CD4-positive, alpha-beta T cell (primary cell): ENCODE measurements around the gene CHST14. TPM values are rescaled to one million over a fixed set of nuclear protein-coding genes. Genes with fewer than 3 reads are reported as not detected.

Experiments used
- ATAC-seq: fragments of 200-7000 bp; cut with Tn5 transposase; one replicate; pipeline ENCODE4 v1.10.0; 2022; ENCODE audit warnings: mild to moderate bottlenecking; ENCODE audit not compliant: poor library complexity
- CTCF ChIA-PET: fragments of 350-600 bp; sonication (Branson Sonifier 250); formaldehyde crosslinking; loops from one replicate; lab custom pipeline; 2021; ENCODE audit warnings: antibody characterized with exemption, inconsistent platforms; lab: Charles Lee
- POLR2A ChIA-PET: fragments of 350-600 bp; sonication (Branson Sonifier 250); formaldehyde crosslinking; loops from one replicate; lab custom pipeline; 2021; ENCODE audit warnings: antibody characterized with exemption, inconsistent platforms; lab: Charles Lee
- DNase-seq, 14 experiments: peaks; one replicate each; pipeline ENCODE4 v3.0.0-alpha.2; 2013 to 2020; ENCODE audit warnings: mixed read lengths in 2 of 14
- H3K27ac ChIP-seq, 2 donors: one replicate each; pipeline versions ENCODE4 v1.5.1 to v1.7.0; 2013; ENCODE audit warnings: low read length in 2 of 2, low read depth in 1 of 2, mild to moderate bottlenecking in 1 of 2
- H3K27me3 ChIP-seq, 2 experiments: 1 replicate in 1 of 2; 2 replicates in 1 of 2; pipeline versions ENCODE4 v1.6.1 to v1.7.0; 2013; ENCODE audit warnings: low read length in 2 of 2, control low read depth in 1 of 2, mild to moderate bottlenecking in 1 of 2, moderate library complexity in 1 of 2; ENCODE audit not compliant: insufficient read depth in 2 of 2, control insufficient read depth in 1 of 2
- H3K36me3 ChIP-seq: one replicate; pipeline ENCODE4 v1.6.1; 2013; ENCODE audit warnings: low read length, control low read depth; ENCODE audit not compliant: insufficient read depth
- H3K4me1 ChIP-seq: one replicate; pipeline ENCODE4 v1.6.1; 2013; ENCODE audit warnings: low read length, control low read depth; ENCODE audit not compliant: insufficient read depth
- H3K4me3 ChIP-seq: one replicate; pipeline ENCODE4 v1.5.1; 2013; ENCODE audit warnings: mild to moderate bottlenecking, low read length, moderate library complexity
- H3K9me3 ChIP-seq, 2 experiments: 1 replicate in 1 of 2; 2 replicates in 1 of 2; pipeline versions ENCODE4 v1.6.1 to v1.7.0; 2013; ENCODE audit warnings: low read length in 2 of 2, mild to moderate bottlenecking in 2 of 2, control low read depth in 1 of 2, moderate library complexity in 1 of 2; ENCODE audit not compliant: control insufficient read depth in 1 of 2, insufficient read depth in 1 of 2
- H3K27ac Mint-ChIP-seq: one replicate; pipeline ENCODE4 v1.8.0; 2020; ENCODE audit warnings: mixed read lengths
- H3K27me3 Mint-ChIP-seq: one replicate; pipeline ENCODE4 v1.8.0; 2021; ENCODE audit warnings: mixed read lengths
- H3K36me3 Mint-ChIP-seq: one replicate; pipeline ENCODE4 v1.8.0; 2021; ENCODE audit warnings: low read depth, mixed read lengths
- H3K4me1 Mint-ChIP-seq: one replicate; pipeline ENCODE4 v1.8.0; 2021; ENCODE audit warnings: low read depth, mixed read lengths
- H3K4me3 Mint-ChIP-seq: one replicate; pipeline ENCODE4 v1.8.0; 2020; ENCODE audit warnings: mild to moderate bottlenecking, mixed read lengths
- H3K9me3 Mint-ChIP-seq: one replicate; pipeline ENCODE4 v1.8.0; 2020; ENCODE audit warnings: mixed read lengths
- intact Hi-C, 2 experiments: fragments of 100-400 bp; cut with DNase I in 1 of 2; cut with micrococcal nuclease in 1 of 2; formaldehyde crosslinking; loops; one replicate each; pipeline versions ENCODE4 v1.15.1 to v1.9.0; 2023 to 2025; cut with DNase I, micrococcal nuclease
- total RNA-seq, 174 experiments: library from RNA in 2 of 174; stranded (reverse) in 2 of 174; gene quantifications; one replicate each; pipeline ENCODE4 v1.2.3 and lab custom pipeline; 2021 to 2026
- TF ChIP-seq, protein P1 (sequence below): fragments of 200-600 bp; IDR thresholded peaks from one replicate; pipeline ENCODE4 v1.8.0; 2022; ENCODE audit warnings: antibody characterized with exemption, mild to moderate bottlenecking

The CHST14 gene
- total RNA-seq, 2 experiments from 2014 or later, result 4.6 to 5.1 TPM

DNA sequence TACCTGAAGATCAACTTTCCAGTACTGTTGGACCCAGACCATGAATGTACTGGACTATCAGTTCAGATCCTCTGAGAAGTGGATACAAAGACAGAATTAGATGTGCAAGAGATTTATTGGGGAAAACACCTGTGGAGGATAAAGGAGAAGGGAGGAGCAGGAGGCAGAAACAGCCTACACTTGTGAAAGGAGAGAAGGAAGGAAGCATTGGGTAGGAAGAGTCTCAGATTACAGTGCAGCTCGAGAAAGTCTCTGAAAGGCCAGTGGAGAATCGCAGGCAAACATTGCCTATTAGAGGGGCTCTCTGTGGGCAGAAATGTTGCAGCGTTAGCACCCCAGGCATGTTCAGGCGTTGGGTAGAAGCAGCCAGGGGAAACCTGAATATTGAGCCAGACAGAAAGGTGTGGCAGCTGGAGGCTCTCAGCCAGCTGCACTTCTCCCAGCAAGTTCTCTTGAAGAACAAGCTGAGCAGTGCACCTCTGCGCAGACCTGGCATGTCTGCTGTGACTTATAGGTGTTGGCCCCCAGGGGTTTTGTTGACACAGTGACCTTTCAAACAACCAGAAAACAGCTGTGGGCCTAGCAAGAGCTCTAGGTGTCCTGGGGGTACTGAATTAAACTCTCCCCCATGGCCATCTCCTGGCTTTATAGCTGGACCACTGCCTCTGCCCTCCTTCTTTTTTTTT lies 7.0 kb downstream of the CHST14 start:
- CTCF ChIA-PET, result no interaction called here
- TF ChIP-seq, protein P1, sequence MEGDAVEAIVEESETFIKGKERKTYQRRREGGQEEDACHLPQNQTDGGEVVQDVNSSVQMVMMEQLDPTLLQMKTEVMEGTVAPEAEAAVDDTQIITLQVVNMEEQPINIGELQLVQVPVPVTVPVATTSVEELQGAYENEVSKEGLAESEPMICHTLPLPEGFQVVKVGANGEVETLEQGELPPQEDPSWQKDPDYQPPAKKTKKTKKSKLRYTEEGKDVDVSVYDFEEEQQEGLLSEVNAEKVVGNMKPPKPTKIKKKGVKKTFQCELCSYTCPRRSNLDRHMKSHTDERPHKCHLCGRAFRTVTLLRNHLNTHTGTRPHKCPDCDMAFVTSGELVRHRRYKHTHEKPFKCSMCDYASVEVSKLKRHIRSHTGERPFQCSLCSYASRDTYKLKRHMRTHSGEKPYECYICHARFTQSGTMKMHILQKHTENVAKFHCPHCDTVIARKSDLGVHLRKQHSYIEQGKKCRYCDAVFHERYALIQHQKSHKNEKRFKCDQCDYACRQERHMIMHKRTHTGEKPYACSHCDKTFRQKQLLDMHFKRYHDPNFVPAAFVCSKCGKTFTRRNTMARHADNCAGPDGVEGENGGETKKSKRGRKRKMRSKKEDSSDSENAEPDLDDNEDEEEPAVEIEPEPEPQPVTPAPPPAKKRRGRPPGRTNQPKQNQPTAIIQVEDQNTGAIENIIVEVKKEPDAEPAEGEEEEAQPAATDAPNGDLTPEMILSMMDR, result no peak
- Mint-ChIP-seq H3K27me3 (no peaks in the 10 kb centered on the region), H3K36me3 (no peaks in the 10 kb centered on the region), H3K9me3 (no peaks in the 10 kb centered on the region), H3K4me3 (no peak overlapping the region), H3K4me1 (peaks cover 1% of the 10 kb centered on the region), H3K27ac (no peak overlapping the region)
- H3K4me1 ChIP-seq, result peaks cover 1% of the 10 kb centered on the region
- H3K36me3 ChIP-seq, result no peaks in the 10 kb centered on the region
- POLR2A ChIA-PET, result no interaction called here
- no peak overlapping the region for H3K4me3 ChIP-seq
- no peaks in the 10 kb centered on the region for H3K9me3 ChIP-seq
- intact Hi-C loops, result no loop called here
- DNase-seq (no peak), ATAC-seq (no peak)
- H3K27ac ChIP-seq, result no peak overlapping the region
- peaks cover 0 to 2% of the 10 kb centered on the region in 2 experiments for H3K27me3 ChIP-seq

DNA sequence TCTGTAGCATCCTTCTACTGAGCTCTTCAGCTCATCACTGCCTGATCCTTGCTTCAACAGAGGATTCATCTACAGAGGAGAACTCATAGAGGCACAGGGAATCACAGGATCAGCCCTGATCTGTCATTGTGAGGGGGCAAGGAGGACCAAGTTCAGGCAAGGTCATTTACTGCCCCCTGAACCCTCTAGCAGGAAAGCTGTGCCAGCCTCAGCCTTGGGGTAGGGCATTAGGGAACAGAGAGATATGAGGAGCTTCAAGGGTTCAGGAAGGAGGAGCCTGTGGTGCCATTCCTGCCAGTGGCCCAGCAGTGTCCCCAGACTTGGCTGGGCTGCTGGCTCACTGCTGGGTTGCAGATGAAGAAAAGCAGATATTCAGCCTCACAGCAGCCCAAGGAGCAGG lies 8.2 kb downstream of the CHST14 start:
- H3K4me3 ChIP-seq, result no peak overlapping the region
- POLR2A ChIA-PET, result no interaction called here
- no peak for DNase-seq
- CTCF ChIA-PET, result no interaction called here
- Mint-ChIP-seq H3K4me3 (no peak overlapping the region), H3K9me3 (no peaks in the 10 kb centered on the region), H3K36me3 (no peaks in the 10 kb centered on the region), H3K27ac (no peak overlapping the region), H3K27me3 (no peaks in the 10 kb centered on the region), H3K4me1 (no peaks in the 10 kb centered on the region)
- H3K36me3 ChIP-seq, result no peaks in the 10 kb centered on the region
- TF ChIP-seq, protein P1, result no peak
- H3K27ac ChIP-seq, result no peak overlapping the region
- no peaks in the 10 kb centered on the region for H3K9me3 ChIP-seq
- ATAC-seq, result no peak
- peaks cover 0 to 2% of the 10 kb centered on the region in 2 experiments for H3K27me3 ChIP-seq
- intact Hi-C loops, result no loop called here
- H3K4me1 ChIP-seq, result no peaks in the 10 kb centered on the region

DNA sequence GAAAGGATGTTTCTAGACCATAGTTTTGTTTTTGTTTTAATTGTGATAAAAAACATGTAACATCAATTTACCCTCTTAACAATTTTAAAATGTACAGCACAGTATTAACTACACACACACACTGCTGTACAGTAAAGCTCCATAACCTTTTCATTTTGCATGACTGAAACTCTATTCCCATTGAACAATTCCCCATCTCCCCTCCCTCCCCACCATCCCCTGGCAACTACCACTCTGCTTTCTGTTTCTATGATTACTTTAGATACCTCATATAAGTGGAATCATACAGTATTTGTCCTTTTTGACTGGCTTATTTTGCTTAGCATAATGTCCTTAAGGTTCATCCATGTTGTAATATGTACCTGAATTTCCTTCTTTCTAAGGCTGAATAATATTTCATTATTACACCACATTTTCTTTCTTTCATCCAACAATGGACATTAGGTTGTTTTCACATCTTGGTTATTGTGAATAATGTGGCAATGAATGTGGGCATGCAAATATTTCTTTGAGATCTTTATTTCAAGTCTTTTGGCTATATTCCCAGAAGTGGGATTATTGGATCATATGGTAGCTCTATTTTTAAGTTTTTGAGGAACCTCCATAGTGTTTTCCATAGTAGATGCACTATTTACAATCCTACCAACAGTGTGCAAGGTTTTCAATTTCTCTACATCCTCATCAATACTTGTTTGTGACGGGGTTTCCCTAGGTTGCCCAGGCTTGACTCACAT lies 10.7 kb downstream of the CHST14 start:
- H3K27me3 ChIP-seq, result peaks cover 0 to 2% of the 10 kb centered on the region in 2 experiments
- no peaks in the 10 kb centered on the region for H3K4me1 Mint-ChIP-seq

More for the DNA sequence above, 10.7 kb downstream of the CHST14 start:
- ATAC-seq (no peak), DNase-seq (no peak)
- Histone ChIP-seq H3K9me3 (no peaks in the 10 kb centered on the region), H3K4me1 (no peaks in the 10 kb centered on the region), H3K36me3 (no peaks in the 10 kb centered on the region), H3K27ac (no peak overlapping the region), H3K4me3 (no peak overlapping the region)
- Mint-ChIP-seq H3K4me3 (no peak overlapping the region), H3K27me3 (peaks cover 5% of the 10 kb centered on the region), H3K27ac (no peak overlapping the region), H3K36me3 (no peaks in the 10 kb centered on the region), H3K9me3 (no peaks in the 10 kb centered on the region)
- POLR2A ChIA-PET, result interaction anchor here (0.7 kb wide), 1 partner anchor 84 kb away, joined by 3 read pairs; no protein-coding TSS in a partner anchor
- intact Hi-C loops, result no loop called here
- TF ChIP-seq, protein P1, result no peak
- CTCF ChIA-PET, result no interaction called here
